ENCODE measurements around the gene PDE4D.

The PDE4D gene

GRCh38 chr5:59487772-59488729 lies 405.5 kb downstream of the PDE4D start:
- TF ChIP-seq CTCF (IDR thresholded peaks at IDR 0.05) = no peak
- no peaks in the 10 kb centered on the region for H3K27me3 ChIP-seq
- intact Hi-C loops (cut with DNase I; ENCODE audit: low total_unique reads) = no loop called here
- no peaks in the 10 kb centered on the region for H3K9me3 ChIP-seq
- H3K4me1 ChIP-seq = peaks cover 0 to 44% (median 0%) of the 10 kb centered on the region in 4 donors
- no peak for DNase-seq
- no peak overlapping the region for H3K4me3 ChIP-seq
- H3K36me3 ChIP-seq = no peaks in the 10 kb centered on the region
- peak overlapping the region in 1 of 2 donors; percentile 38 for H3K27ac ChIP-seq

GRCh38 chr5:59487068-59487686 lies 406.3 kb downstream of the PDE4D start:
- Histone ChIP-seq H3K4me1 (peaks cover 0 to 44% (median 0%) of the 10 kb centered on the region in 4 donors), H3K27me3 (no peaks in the 10 kb centered on the region), H3K36me3 (no peaks in the 10 kb centered on the region), H3K27ac (peak overlapping the region in 1 of 2 donors; percentile 38), H3K9me3 (no peaks in the 10 kb centered on the region), H3K4me3 (no peak overlapping the region)
- intact Hi-C loops (cut with DNase I; ENCODE audit: low total_unique reads) = no loop called here
- DNase-seq = no peak
- no peak for TF ChIP-seq CTCF (IDR thresholded peaks at IDR 0.05)

GRCh38 chr5:59486508-59486907 lies 407.0 kb downstream of the PDE4D start:
- Histone ChIP-seq H3K27me3 (no peaks in the 10 kb centered on the region), H3K36me3 (no peaks in the 10 kb centered on the region), H3K4me3 (no peak overlapping the region), H3K9me3 (no peaks in the 10 kb centered on the region), H3K27ac (no peak overlapping the region), H3K4me1 (peaks cover 0 to 44% (median 0%) of the 10 kb centered on the region in 4 donors)
- intact Hi-C loops (cut with DNase I; ENCODE audit: low total_unique reads) = no loop called here
- no peak for TF ChIP-seq CTCF (IDR thresholded peaks at IDR 0.05)
- no peak for DNase-seq

- peaks cover 0 to 44% (median 0%) of the 10 kb centered on the region in 4 donors for H3K4me1 ChIP-seq
- TF ChIP-seq CTCF (IDR thresholded peaks at IDR 0.05) = no peak
- no peak overlapping the region for H3K27ac ChIP-seq
- no peaks in the 10 kb centered on the region for H3K36me3 ChIP-seq
- H3K4me3 ChIP-seq = no peak overlapping the region
- H3K9me3 ChIP-seq = no peaks in the 10 kb centered on the region
- no peak for DNase-seq
- intact Hi-C loops (cut with DNase I; ENCODE audit: low total_unique reads) = no loop called here
- H3K27me3 ChIP-seq = no peaks in the 10 kb centered on the region
Measured at GRCh38 chr5:59485629-59486439, 407.7 kb downstream of the PDE4D start.

GRCh38 chr5:59485107-59485506 lies 408.4 kb downstream of the PDE4D start:
- no peaks in the 10 kb centered on the region for H3K9me3 ChIP-seq
- peaks cover 0 to 44% (median 0%) of the 10 kb centered on the region in 4 donors for H3K4me1 ChIP-seq
- no peak for TF ChIP-seq CTCF (IDR thresholded peaks at IDR 0.05)
- intact Hi-C loops (cut with DNase I; ENCODE audit: low total_unique reads) = no loop called here
- no peaks in the 10 kb centered on the region for H3K27me3 ChIP-seq
- no peak overlapping the region for H3K4me3 ChIP-seq
- no peak overlapping the region for H3K27ac ChIP-seq
- H3K36me3 ChIP-seq = no peaks in the 10 kb centered on the region
- no peak for DNase-seq

Data from tibial artery (tissue), 4 donors.